A549 treated with Hydrocortisone at 1 μM for 4 hours (cell line): ENCODE data around the gene STX19. TPM values are rescaled to one million over a fixed set of nuclear protein-coding genes. Genes with fewer than 3 reads are reported as not detected.

Experiments used
- total RNA-seq: library from RNA; stranded (reverse); fragments of 200-300 nt; extraction: Qiagen RNA extraction; gene quantifications from 5 replicates; pipeline ENCODE4 v1.2.3, GENCODE V29; 2022

The STX19 gene
- 0.07 to 0.11 TPM in 2 of 5 replicates, not detected in the others for total RNA-seq

GRCh38 chr3:94028093-94028837 lies at the start of gene STX19:
TSS of gene STX19 (minus strand) at chr3:94028597. CDS start at chr3:94015269, 13,328 bp downstream.

GRCh38 chr3:94062513-94063404 lies 34.4 kb upstream of the STX19 start, which contains the start of the genes DHFR2 and NSUN3:
TSS of gene DHFR2 (minus strand) at chr3:94062916. CDS start at chr3:94061511, 1,405 bp downstream.
TSS of gene NSUN3 (plus strand) at chr3:94063061. CDS start at chr3:94063127, 66 bp downstream.

GRCh38 chr3:93979850-93980676 lies 48.3 kb downstream of the STX19 start, which contains the start of gene ARL13B:
TSS of gene ARL13B (plus strand) at chr3:93980155. CDS start at chr3:93980424, 269 bp downstream.

GRCh38 chr3:93973131-93974126 lies 55.0 kb downstream of the STX19 start, which contains the start of gene PROS1:
TSS of gene PROS1 (minus strand) at chr3:93973896. CDS start at chr3:93973749, 147 bp downstream.

Other genes with a start within 250 kb of the STX19 start
- 9.1 to 13.9 TPM (median 11.6 TPM) in 5 replicates for gene PROS1, start 54.7 kb downstream of the STX19 start, total RNA-seq
- 9.9 to 14.5 TPM (median 11.9 TPM) in 5 replicates for gene ARL13B, start 48.4 kb downstream of the STX19 start, total RNA-seq
- 2.6 to 4.2 TPM (median 3.3 TPM) in 5 replicates for gene DHFR2, start 34.3 kb upstream of the STX19 start, total RNA-seq
- gene NSUN3, start 34.5 kb upstream of the STX19 start, total RNA-seq, result 5.3 to 7.2 TPM (median 6.1 TPM) in 5 replicates